Uterus (tissue), 2 donors: ENCODE results near the gene PRRC2C.

Source experiments
- CTCF ChIP-seq, 4 experiments: fragments of 200-600 bp in 2 of 4; fragments of 450-650 bp in 2 of 4; sonication (generic) in 2 of 4; IDR thresholded peaks; one replicate each; pipeline ENCODE4 v1.5.1; 2016 to 2019; ENCODE audit warnings: antibody characterized with exemption in 4 of 4, mild to moderate bottlenecking in 2 of 4, moderate library complexity in 1 of 4
- POLR2A ChIP-seq, 2 donors: fragments of 450-650 bp; IDR thresholded peaks; one replicate each; pipeline ENCODE4 v1.6.1; 2016; ENCODE audit warnings: antibody characterized with exemption in 2 of 2, mild to moderate bottlenecking in 1 of 2, moderate library complexity in 1 of 2

GRCh38 chr1:171610385-171610784 lies 125.1 kb downstream of the PRRC2C start:
- TF ChIP-seq CTCF (IDR thresholded peaks at IDR 0.05) (no peak), POLR2A (IDR thresholded peaks at IDR 0.05) (no peak)
